ENCODE results near the gene LRFN5.
"Not testable (repeated sequence)": the region's sequence is repeated elsewhere in the genome, so short reads cannot be mapped to it uniquely, and the experiment has no call there.

The LRFN5 gene

DNA sequence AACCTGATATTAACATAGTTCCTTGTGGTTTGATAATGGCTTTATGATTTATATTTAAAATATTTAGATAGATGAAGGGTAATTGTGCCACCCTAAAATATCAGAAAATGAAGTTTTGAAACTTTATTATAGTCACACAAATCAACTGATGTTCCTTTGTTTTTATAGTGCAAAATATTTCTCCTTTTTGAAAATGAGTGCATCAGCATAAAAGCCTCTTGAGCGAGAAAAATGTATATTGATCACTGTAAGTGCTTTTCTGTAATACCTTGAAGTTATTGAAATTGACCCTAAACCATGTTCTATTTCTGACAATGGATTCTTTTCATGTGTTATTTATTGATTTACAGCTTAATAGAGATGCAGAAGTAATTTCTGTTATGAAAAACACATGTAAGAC is 35.0 kb downstream of the LRFN5 start:
- no peak for FAIRE-seq

DNA sequence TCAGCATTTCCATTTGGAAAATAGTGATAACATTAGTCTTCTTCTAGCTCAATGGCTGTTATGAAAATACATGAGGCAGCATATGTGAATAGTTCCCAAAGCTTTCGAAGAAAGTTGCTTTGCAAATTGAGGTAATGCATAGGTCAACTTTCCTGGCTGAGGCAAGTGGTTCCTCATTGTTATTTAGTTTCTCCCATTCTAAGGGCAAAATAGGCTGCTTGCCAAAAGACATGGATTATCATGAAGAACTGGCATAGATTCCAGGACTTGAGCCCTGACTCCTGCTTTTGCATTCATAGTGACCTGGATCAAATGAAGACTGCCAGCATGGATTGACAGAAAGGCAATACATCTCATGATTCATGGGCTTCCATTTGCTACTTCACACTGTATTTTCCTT is 35.7 kb downstream of the LRFN5 start:
- no peak for FAIRE-seq

DNA sequence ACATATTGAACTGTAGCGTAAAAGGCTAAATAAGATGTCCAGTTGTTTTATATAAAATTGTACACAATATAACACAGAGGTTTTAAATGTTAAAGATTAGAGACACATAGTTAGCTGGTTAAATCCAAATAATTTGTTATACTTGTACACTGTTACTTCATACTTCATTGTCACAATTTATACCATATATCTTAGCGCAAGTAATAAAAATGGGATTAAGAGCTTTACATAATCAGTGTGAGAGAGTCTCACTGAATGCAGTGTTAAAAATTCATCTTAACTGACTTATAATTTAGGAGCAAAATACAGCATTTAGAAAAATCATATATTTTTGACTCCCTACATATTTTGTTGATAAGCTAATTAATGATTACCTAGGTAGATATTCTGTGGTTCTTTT is 36.1 kb downstream of the LRFN5 start:
- no peak for FAIRE-seq

DNA sequence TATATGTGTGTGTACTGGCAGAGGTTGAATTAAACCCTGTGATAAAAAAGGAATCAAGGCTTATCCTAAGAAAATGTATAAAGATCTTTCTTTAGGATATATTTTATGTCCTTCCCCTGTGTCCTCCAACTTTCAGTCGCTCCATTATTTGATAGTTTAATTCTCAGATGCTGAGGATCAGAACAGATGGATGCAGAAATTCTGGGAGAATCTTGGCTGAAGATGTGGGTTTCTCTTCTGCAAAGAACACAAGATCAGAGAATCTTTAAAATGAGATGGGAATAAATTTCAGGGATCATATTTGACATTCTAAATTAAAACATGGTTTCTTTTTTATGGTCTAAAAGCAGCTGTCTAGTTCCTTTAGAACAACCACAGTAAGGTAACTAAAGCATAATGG is 37.9 kb downstream of the LRFN5 start:
- FAIRE-seq, result no peak

DNA sequence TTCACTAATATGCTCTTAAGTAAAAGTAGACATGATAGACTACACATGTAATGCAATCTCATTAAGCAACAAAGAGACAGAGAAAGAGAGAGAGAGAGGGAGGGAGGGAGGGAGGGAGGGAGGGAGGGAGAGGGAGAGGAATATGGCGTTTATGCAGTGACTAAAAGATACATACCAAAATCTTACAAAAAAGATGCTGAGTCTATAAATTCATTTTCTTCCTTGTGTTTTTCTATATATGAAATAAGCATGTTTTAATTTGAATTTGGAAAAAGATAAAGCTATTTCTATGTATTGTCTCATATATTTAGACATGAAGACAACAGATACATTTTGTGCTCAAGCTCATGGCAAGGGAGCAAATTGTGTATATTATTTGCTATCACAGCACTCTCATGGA is 44.1 kb downstream of the LRFN5 start:
- FAIRE-seq, result no peak

DNA sequence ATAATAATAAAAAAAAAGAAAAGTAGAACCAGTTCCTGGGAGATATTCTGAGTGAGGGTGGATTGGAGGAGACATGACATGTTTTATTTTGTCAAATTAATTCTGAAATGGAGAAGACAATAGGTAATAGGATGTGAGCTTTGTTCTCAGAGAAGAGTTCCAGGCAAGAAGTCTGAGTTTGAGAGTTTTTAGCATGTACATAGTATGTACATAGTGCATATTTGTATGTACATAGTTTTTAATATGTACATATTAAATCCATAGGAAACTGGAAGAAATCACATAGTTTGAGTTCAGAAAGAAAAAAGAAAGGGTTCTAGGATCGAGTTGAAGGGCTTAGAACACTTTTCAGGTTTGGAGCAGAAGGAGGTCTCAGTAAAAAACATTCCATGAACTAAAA is 47.5 kb downstream of the LRFN5 start:
- no peak for FAIRE-seq

DNA sequence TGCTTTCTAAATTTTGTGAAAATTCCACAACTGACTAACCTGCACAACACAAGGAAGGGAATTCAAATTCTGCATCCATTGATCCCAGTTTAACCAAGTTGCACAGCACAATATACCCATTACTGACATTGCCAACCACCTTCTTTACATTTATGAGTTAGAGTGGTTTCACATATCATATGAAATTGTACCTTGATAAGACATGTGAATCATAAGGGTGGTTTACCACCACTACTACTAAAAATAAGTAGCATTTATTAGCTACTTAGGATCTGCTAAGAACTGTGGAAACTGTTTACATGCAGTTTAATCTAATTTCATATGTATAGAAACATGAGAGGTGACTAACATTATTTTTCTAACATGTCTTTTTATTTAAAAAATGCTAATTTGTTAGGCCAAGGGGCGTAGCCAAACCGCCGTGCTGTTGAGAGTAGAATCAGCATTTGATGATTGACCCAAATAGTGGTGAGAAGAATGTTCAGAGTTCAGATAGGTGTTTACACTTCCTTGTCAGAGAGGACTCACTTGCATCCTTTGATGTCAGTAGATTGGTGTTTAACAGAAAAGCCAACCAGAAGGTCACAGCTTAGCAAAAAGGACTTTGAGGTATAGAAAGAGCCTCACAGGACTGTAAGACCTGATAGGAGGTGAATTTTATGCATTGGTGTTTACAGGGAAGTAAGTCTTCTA is 56.2 kb downstream of the LRFN5 start:
- FAIRE-seq, result no peak

DNA sequence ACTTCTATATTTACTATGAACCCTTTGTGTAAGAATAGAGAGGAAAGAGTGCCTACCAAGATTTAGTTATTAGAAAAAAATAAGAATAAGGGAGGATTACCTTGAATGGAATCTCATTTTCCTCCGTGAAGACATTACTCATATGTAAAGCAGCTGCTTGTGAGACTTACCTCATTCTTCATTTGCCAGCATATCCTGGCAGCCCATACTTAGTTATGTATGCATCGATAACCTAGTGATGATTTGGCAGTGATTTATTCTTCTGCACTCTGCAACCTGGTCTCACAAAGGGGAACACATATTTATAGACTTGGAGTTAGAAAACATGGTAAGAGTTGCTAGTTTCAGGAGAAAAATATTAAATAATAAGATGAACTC is 56.8 kb downstream of the LRFN5 start:
- FAIRE-seq, result no peak

DNA sequence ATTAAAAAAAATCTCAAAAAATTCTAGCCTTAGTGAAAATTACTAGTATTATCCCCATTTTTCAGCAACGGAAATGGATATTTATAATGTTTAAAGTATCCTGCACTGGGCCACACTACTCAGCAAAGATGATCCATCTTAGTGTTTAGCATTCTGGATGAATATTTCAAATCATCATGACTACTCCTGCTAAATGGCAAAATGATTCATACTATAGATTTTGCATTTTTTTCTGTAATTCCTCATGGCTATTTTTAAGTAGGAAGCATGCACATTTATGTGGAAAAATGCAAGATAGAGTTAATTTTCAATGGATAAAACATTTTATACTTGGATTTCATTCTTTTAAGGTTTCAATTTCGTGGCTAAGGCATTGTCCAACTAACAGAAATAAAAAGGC is 59.6 kb downstream of the LRFN5 start:
- no peak for FAIRE-seq

DNA sequence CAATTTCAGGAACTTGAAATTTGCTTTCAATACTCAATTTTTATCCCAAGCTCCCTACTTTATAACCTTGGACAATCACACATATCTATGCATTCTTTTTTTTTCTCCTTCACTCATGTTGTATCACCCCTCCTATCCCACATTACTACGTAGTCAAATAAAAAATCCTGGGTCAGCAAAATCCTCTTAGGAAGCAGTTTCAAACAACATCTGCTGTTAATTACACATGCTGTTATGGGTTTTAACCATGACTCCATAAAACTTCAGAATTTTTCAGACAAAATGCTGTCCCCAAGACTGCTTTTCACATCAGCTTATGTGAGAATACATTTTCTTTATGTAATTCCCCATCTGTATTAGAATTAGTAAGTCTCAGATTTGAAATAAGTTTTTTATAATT is 61.7 kb downstream of the LRFN5 start:
- no peak for FAIRE-seq

DNA sequence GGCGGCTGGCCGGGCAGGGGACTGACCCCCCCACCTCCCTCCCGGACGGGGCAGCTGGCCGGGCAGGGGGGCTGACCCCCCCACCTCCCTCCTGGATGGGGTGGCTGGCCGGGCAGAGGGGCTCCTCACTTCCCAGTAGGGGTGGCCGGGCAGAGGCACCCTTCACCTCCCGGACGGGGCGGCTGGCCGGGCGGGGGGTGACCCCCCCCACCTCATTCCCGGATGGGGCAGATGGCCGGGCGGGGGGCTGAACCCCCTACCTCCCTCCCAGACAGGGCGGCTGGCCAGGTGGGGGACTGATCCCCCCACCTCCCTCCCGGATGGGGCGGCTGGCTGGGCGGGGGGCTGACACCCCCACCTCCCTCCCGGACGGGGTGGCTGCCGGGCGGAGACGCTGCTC is 66.9 kb downstream of the LRFN5 start:
- FAIRE-seq, result not testable (repeated sequence)

DNA sequence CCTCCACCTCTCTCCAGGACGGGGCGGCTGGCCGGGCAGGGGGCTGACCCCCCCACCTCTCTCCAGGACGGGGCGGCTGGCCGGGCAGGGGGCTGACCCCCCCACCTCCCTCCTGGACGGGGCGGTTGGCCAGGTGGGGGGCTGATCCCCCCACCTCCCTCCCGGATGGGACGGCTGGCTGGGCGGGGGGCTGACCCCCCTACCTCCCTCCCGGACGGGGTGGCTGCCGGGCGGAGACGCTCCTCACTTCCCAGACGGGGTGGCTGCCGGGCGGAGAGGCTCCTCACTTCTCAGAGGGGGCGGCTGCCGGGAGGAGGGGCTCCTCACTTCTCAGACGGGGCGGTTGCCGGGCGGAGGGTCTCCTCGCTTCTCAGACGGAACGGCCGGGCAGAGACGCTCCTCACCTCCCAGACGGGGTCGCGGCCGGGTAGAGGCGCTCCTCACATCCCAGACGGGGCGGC is 67.9 kb downstream of the LRFN5 start:
- FAIRE-seq, result not testable (repeated sequence)

DNA sequence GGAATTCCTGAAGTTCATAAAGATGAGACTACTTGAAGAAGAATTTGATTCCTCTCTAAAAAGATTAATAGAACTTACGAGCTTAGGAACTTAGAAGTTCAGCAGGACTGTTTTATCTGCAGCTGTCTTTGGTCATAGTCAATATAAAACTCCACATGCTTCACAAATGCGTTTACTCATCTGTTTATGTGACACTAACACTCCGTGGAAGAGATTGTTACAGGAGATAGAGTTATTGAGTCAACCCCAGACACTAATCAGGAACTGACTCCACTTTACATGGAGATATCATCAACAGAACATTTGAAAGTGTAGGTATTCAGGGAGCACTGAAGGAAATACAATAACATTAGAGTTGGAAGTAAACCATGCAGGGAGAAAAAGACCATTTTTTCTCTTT is 92.8 kb downstream of the LRFN5 start:
- FAIRE-seq, result no peak

DNA sequence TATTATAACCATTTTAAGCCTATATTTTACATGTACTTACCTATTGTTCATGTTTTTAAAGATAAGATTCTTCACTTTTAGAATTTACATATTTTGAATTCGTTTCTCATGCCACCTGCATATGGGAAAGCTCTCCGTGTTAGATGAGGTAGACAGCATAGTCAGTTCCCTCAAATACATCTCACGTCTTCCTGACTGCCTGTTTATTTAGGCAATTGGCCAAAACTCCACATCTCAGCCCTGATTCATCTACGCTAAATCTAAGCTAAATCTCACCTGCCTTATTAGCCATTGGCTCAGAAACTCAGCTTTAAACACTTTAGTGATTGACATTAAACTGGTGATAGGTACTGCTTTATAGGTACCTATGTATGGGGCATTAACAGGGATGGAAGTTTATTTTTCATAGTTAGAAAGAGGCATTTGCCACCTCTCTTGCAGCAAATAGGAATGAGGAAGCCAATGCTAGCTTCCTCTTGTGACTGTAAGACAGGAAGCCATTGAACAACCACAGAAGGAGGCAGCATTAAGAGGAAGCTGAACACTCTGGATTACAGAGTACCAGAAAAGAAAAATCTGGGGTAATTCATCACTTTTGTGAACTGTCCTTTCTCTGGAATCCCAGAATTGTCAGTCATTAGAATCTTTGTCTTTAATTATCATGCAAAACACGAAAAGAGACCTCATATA is 111.9 kb downstream of the LRFN5 start:
- FAIRE-seq, result no peak

DNA sequence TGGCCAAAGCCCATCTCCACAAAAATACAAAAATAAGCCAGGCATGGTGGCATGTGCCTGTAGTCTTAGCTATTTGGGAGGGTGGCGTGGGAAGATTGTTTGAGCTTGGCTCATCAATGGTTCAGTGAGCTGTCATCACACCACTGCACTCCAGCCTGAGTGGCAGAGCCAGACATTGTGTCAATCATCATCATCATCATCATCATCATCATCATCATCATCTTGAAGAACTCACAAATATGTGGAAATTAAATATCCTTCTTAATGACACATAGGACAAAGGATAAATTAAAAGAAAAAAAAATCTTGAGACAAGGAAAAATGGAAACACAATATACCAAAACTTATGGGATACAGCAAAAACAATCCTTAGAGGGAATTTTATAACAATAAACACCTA is 132.5 kb downstream of the LRFN5 start:
- no peak for FAIRE-seq

DNA sequence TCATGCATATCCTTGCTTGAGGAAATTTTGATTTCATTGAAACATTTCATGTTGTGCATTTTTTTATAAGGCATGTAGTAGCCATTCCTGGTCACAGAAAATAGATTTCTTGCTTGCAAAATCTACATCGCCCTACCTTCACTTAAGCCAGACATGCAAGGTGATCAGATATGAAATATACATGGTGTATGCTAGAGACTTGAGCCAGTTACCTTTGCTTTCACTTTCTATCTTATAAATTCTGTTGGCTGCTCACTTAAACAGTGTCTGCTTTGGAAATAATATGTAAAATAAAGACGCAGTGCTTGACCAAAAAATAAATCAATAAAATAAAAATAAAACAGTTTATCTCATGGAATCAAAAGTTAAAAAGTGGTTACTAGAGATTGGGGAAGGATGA is 136.5 kb downstream of the LRFN5 start:
- no peak for FAIRE-seq

DNA sequence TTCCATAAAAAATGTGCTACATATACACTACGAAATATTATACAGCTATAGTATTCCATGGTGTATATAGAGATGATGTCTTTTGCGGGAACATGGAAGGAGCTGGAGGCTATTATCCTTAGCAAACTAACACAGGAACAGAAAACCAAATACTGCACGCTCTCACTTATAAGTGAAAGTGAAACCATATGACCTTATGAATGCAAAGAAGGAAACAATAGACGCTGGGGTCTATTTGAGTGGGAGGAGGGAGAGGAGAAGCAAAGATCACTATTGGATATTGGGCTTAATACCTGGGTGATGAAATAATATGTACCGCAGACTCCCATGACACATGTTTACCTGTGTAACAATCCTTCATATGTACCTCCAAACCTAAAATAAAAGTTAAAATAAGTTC is 142.8 kb downstream of the LRFN5 start:
- FAIRE-seq, result no peak

DNA sequence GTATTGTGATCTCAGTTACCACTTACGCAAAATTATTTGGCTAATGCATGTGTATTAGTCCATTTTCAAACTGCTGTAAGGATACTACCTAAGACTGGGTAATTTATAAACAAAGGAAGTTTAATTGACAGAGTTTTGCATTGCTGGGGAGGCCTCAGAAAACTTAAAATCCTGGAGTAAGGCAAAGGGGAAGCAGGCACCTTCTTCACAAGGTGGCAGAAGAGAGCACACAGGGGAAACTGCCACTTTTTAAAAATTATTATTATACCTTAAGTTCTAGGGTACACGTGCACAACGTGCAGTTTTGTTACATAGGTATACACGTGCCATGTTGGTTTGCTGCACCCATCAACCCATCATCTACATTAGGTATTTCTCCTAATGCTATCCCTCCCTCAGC is 143.9 kb downstream of the LRFN5 start:
- FAIRE-seq, result not testable (repeated sequence)

DNA sequence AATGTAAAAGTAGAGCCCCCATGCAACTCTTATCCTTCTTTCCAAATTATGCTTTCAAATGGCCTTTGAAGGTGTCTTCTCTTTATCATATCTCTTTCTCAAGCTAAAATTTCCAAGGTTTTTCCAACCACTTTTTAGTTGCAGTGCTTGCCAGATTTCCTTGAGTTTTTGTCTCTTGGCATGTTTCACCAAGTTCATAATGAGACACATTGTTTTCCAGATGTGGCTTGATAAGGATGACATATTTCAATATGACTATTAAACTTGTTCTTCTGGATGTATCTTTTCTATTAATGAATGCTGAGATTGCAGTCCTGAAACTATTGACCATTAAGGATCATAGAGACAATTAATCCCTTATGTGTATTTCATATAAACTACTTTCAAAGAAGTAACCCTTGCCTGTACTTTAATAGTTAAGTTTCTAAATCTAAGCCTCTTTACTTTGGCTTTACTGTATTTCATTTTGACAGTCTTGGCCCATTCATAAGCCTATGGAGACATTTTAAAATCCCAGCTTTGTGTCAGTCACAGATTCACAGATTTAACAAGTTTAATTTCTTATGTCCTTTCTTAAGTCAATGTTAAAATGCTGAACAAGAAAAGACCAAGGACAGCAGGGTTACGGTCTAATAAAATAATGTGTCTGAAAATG is 151.5 kb downstream of the LRFN5 start:
- FAIRE-seq, result no peak

DNA sequence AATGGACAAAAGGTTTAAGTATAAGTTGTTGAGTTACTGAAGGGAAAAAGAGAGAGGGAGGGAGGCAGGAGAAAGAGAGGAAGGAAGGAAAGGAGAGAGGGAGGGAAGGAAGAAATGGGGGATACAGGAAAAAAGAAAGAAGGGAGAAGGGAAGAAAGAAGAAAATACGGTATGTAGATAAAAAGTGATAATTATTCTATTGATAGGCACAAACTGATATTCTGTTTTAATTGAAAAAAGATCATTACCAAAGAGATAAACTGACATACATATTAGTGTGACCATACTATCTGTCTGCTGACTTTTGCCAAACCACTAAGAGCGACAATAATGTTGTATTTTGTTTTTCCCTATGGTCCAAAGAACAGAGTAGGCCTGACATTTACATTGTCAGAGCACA is 154.5 kb downstream of the LRFN5 start:
- no peak for FAIRE-seq

DNA sequence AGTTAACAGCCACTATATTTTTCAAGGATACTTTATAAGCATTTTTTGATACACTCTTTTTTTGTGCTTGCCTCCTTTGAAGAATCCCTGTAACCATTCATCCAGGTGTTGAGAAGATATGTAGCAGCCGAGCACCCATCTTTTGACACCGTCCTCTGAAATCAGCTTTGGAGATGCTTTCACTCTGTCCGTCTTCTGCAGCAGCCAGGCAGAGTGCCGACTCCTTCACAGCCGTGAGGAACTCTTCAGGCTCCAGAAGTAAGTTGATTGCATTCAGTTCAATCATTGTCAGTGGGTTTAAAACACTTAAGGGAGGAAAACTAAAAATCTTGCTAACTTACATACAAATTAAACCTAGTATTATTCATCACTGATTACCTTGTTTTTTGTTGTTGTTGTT is 160.1 kb downstream of the LRFN5 start:
- no peak for FAIRE-seq

DNA sequence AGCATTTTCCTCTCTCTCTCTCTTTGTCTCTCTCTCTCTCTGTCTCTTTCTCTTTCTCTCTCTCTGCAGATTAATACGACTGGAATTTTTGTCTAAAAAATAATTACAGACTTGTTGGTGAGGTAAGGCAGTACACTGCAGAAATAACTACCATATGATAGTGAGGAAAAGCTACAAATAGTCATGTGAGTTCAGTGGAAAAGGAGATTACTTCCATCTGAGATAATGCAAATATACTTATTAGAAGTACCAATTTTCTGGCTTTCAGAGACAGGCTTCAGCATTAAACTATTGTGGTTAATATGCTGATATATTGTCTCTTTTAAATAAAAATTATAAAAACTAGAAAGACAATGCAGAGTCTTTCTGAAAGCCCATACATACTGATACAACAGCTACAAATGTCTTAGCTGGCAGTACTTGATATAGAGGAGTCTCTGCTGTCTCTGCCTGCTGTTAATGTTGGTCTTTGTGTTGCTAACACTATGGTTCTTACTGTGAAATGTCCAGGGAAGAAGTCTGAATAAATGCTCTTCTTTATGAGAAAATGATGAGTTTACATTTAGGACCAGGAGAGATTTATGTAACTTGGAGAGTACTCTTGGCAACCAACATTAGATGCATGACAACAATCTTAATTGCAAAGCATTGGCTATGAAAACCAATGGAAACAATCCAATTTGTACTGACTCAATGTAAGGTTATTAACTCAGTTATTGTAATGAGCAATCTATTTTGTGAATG is 167.0 kb downstream of the LRFN5 start:
- no peak for FAIRE-seq

DNA sequence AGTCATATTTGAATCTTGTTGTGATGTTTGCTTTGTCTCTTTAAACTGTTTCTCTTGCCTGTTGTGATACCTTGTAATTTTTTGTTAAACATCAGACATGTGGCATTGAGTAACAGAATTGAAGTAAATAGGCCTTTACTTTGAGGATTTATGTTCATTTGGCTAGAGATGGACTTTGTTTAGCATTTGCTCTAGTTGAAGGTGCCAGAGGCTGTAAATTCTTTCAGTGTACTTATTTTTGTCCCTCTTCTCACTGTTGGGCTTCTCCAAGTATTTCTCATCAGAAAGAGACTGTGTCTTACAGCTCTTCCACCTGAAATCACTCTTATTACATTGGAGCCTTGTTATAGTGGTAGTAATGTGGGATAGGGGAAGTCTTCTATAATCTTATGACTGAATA is 175.8 kb downstream of the LRFN5 start:
- FAIRE-seq, result no peak

DNA sequence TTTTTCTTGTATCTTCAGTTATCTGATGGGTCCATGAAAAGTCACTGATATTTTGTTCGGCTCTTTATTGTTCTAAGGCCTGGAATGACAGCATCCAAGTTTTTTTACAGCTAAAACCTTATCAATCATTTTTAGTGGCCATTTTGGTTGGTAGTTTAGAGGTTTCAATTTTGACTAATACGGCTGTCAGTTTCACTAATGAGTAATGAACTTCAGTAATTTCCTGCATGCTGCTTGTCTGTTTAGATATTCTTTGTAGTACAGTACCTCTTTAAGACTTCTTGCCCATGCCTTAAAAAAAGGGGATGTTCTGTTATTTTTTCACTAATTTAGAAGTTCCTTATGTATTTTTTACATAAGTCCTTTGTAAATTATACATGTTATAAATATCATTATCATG is 176.7 kb downstream of the LRFN5 start:
- no peak for FAIRE-seq
